Suprapubic skin (tissue), 4 donors: ENCODE measurements around the gene SDCBP2. TPM values are rescaled to one million over a fixed set of nuclear protein-coding genes. Genes with fewer than 3 reads are reported as not detected.

ENCODE experiments used
- DNase-seq, 2 donors: peaks; one replicate each; pipeline ENCODE4 v3.0.0-alpha.2; 2019; ENCODE audit warnings: low spot score in 2 of 2
- H3K27ac ChIP-seq: fragments of 200-600 bp; sonication (generic); one replicate; pipeline ENCODE4 v1.5.1; 2019
- H3K27me3 ChIP-seq: fragments of 200-600 bp; sonication (generic); one replicate; pipeline ENCODE4 v1.5.1; 2019
- H3K36me3 ChIP-seq: fragments of 200-600 bp; sonication (generic); one replicate; pipeline ENCODE4 v1.5.1; 2019
- H3K4me1 ChIP-seq: fragments of 200-600 bp; sonication (generic); one replicate; pipeline ENCODE4 v1.5.1; 2019
- H3K4me3 ChIP-seq: fragments of 200-600 bp; sonication (generic); one replicate; pipeline ENCODE4 v1.5.1; 2019; ENCODE audit warnings: mild to moderate bottlenecking
- H3K9me3 ChIP-seq: fragments of 200-600 bp; sonication (generic); one replicate; pipeline ENCODE4 v1.5.1; 2019
- EP300 ChIP-seq: sonication (generic); formaldehyde crosslinking; IDR thresholded peaks from one replicate; pipeline ENCODE4 v1.6.1; 2017; ENCODE audit warnings: antibody characterized with exemption
- POLR2A ChIP-seq, 2 donors: fragments of 450-650 bp; IDR thresholded peaks; one replicate each; pipeline ENCODE4 v1.6.1; 2017; ENCODE audit warnings: antibody characterized with exemption in 2 of 2, mild to moderate bottlenecking in 2 of 2, moderate library complexity in 2 of 2
- POLR2AphosphoS5 ChIP-seq, 3 donors: sonication (generic); formaldehyde crosslinking; IDR thresholded peaks; one replicate each; pipeline ENCODE4 v1.6.1; 2017; ENCODE audit warnings: antibody characterized with exemption in 3 of 3
- WGBS: methylation state at CpG from one replicate; pipeline ENCODE4 v1.1.5; 2018; 5-methylcytosine and 5-hydroxymethylcytosine counted together
- total RNA-seq, 4 donors: library from RNA; depleted of rRNA; stranded (reverse); fragments of >200 nt; gene quantifications; one replicate each; pipeline ENCODE4 v1.1.0, GENCODE V29; 2016
- TF ChIP-seq, protein P1 (sequence below), 2 donors: fragments of 200-600 bp in 1 of 2; fragments of 450-650 bp in 1 of 2; sonication (generic) in 1 of 2; IDR thresholded peaks; one replicate each; pipeline ENCODE4 v1.5.1; 2016 to 2019; ENCODE audit warnings: antibody characterized with exemption in 2 of 2, mild to moderate bottlenecking in 1 of 2, moderate library complexity in 1 of 2

SDCBP2 gene
- total RNA-seq, 4 donors from 2014 or later, result 74.4 to 143 (median 115) TPM

- Histone ChIP-seq H3K36me3 (peaks cover 43% of the 10 kb centered on the region), H3K27me3 (no peaks in the 10 kb centered on the region), H3K9me3 (no peaks in the 10 kb centered on the region), H3K27ac (no peak overlapping the region), H3K4me1 (peaks cover 57% of the 10 kb centered on the region), H3K4me3 (no peak overlapping the region)
- no peak for DNase-seq
- TF ChIP-seq POLR2A (IDR thresholded peaks at IDR 0.05), result no peak
- no peak for TF ChIP-seq POLR2AphosphoS5 (IDR thresholded peaks at IDR 0.05)
- no peak for TF ChIP-seq EP300
- TF ChIP-seq, protein P1, sequence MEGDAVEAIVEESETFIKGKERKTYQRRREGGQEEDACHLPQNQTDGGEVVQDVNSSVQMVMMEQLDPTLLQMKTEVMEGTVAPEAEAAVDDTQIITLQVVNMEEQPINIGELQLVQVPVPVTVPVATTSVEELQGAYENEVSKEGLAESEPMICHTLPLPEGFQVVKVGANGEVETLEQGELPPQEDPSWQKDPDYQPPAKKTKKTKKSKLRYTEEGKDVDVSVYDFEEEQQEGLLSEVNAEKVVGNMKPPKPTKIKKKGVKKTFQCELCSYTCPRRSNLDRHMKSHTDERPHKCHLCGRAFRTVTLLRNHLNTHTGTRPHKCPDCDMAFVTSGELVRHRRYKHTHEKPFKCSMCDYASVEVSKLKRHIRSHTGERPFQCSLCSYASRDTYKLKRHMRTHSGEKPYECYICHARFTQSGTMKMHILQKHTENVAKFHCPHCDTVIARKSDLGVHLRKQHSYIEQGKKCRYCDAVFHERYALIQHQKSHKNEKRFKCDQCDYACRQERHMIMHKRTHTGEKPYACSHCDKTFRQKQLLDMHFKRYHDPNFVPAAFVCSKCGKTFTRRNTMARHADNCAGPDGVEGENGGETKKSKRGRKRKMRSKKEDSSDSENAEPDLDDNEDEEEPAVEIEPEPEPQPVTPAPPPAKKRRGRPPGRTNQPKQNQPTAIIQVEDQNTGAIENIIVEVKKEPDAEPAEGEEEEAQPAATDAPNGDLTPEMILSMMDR (IDR thresholded peaks at IDR 0.05), result no peak
- 75% methylated on average over 5 of the region's 5 CpGs for WGBS
These were observed 43.0 kb upstream of the SDCBP2 start for GRCh38 chr20:1371830-1372539.

DNA sequence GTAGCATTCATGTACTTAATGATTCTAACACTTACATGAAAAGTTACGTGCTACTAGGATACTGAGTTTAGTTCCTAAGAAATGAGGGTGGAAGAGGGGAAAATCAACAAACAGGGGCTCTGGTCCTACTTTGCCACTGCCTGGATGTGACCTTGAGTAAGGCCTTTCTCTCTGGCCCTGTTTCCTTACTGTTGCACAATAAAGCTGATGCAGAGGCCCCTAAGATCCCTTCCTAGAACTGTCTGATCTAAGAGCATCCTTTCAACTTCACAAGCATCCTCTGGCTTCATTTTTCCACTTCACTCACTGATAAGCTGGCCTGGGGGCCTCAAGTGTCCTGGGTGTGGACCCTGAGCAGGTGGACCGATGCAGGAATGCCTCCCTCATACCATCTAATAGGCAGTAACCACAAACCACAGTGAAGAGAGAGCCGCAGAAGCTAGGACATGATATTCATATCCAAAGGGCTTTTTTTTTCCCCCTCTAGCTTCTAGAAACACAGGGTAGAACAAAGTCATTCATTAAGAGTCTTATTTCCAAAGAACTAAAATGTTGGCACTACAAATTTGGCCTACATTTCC, 42.4 kb upstream of the SDCBP2 start:
- no peaks in the 10 kb centered on the region for H3K9me3 ChIP-seq
- H3K4me1 ChIP-seq, result peaks cover 57% of the 10 kb centered on the region
- DNase-seq, result no peak
- peaks cover 43% of the 10 kb centered on the region for H3K36me3 ChIP-seq
- TF ChIP-seq EP300 (no peak), POLR2AphosphoS5 (IDR thresholded peaks at IDR 0.05) (no peak), POLR2A (IDR thresholded peaks at IDR 0.05) (no peak)
- TF ChIP-seq, protein P1 (IDR thresholded peaks at IDR 0.05), result no peak
- 72% methylated on average over 3 of the region's 3 CpGs for WGBS
- peak overlapping the region; percentile 1 for H3K27ac ChIP-seq
- no peaks in the 10 kb centered on the region for H3K27me3 ChIP-seq
- no peak overlapping the region for H3K4me3 ChIP-seq

GRCh38 chr20:1370548-1371110, 41.7 kb upstream of the SDCBP2 start:
- Histone ChIP-seq H3K9me3 (no peaks in the 10 kb centered on the region), H3K4me1 (peaks cover 53% of the 10 kb centered on the region), H3K36me3 (peaks cover 43% of the 10 kb centered on the region), H3K4me3 (no peak overlapping the region), H3K27me3 (no peaks in the 10 kb centered on the region), H3K27ac (peak overlapping the region; percentile 1)
- WGBS, result 32% methylated on average over 2 of the region's 2 CpGs
- no peak for DNase-seq
- TF ChIP-seq, protein P1 (IDR thresholded peaks at IDR 0.05), result no peak
- TF ChIP-seq POLR2AphosphoS5 (IDR thresholded peaks at IDR 0.05) (no peak), EP300 (no peak), POLR2A (IDR thresholded peaks at IDR 0.05) (no peak)

- H3K4me1 ChIP-seq, result peaks cover 47% of the 10 kb centered on the region
- no peak overlapping the region for H3K4me3 ChIP-seq
- H3K27me3 ChIP-seq, result no peaks in the 10 kb centered on the region
- H3K27ac ChIP-seq, result no peak overlapping the region
- TF ChIP-seq, protein P1 (IDR thresholded peaks at IDR 0.05), result no peak
- no peak for TF ChIP-seq POLR2AphosphoS5 (IDR thresholded peaks at IDR 0.05)
- TF ChIP-seq EP300, result no peak
- TF ChIP-seq POLR2A (IDR thresholded peaks at IDR 0.05), result no peak
- WGBS, result 80% methylated on average over 2 of the region's 3 CpGs
- no peaks in the 10 kb centered on the region for H3K9me3 ChIP-seq
- no peak for DNase-seq
- H3K36me3 ChIP-seq, result peaks cover 42% of the 10 kb centered on the region
These were observed 41.0 kb upstream of the SDCBP2 start for GRCh38 chr20:1369970-1370369.
